ENCODE measurements around the gene SV2B.

The SV2B gene

DNA sequence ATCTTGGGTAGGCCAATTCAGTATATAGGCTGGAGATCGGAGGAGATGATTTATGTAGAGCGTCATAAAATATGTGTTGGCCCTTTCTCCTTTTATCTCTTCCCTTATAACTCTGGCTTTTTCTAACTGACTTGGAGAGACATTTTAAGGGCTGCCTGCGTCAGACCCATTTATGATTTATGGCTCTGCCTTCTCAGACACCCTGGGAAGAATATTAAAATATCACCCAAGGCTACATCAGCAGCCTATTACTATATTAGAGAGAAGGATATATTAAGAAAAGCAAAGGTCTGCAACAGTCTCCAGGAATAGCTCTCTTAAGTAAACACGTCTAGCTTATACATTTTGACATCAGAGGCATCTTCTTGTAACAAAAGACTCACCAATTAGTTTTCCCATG lies 179.4 kb downstream of the SV2B start:
- H3K27ac ChIP-seq: no peak overlapping the region
- TF ChIP-seq ZFX (IDR thresholded peaks at IDR 0.05): no peak
- TF ChIP-seq, protein P1, sequence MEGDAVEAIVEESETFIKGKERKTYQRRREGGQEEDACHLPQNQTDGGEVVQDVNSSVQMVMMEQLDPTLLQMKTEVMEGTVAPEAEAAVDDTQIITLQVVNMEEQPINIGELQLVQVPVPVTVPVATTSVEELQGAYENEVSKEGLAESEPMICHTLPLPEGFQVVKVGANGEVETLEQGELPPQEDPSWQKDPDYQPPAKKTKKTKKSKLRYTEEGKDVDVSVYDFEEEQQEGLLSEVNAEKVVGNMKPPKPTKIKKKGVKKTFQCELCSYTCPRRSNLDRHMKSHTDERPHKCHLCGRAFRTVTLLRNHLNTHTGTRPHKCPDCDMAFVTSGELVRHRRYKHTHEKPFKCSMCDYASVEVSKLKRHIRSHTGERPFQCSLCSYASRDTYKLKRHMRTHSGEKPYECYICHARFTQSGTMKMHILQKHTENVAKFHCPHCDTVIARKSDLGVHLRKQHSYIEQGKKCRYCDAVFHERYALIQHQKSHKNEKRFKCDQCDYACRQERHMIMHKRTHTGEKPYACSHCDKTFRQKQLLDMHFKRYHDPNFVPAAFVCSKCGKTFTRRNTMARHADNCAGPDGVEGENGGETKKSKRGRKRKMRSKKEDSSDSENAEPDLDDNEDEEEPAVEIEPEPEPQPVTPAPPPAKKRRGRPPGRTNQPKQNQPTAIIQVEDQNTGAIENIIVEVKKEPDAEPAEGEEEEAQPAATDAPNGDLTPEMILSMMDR (conservative IDR thresholded peaks at IDR 0.05): no peak

DNA sequence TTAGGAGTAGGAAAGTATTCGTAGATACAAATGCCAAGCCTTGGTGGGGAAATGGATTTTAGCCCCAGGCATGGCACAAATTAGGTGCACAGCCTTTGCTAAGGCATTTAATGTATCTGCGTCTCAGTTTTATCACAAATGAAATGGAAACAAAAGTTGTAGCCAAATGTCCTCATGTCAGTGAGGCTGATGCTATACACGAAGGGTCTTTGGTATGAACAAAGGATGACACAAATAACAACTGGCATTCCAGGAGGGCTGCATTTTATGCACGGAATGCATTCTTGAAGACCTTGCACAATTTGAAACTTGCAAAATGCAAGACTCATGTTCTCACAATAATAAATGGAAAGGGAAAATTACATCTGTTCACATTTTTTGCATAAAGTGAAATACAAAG lies 181.9 kb downstream of the SV2B start:
- no peak for TF ChIP-seq ZFX (IDR thresholded peaks at IDR 0.05)
- TF ChIP-seq, protein P1 (conservative IDR thresholded peaks at IDR 0.05): no peak
- no peak overlapping the region for H3K27ac ChIP-seq

DNA sequence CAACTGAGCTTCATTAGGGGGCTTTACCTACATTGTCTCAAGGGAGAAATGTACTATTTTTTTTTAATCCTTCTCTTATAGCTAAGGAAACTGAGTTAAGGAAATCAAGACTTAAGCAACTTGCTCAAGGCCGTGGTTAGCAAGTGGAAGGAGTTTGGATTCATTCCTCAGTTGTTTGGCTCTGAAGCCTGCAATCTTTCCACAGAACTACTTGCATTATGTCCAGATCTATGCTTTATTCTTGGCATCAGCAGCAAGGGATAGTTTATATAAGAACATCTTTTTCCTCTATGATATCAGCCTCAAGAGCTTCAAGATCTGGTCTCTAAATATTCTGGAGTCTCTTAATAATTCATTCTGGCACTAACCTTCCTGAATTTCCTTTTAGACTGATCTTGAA lies 182.4 kb downstream of the SV2B start:
- TF ChIP-seq, protein P1 (conservative IDR thresholded peaks at IDR 0.05): no peak
- TF ChIP-seq ZFX (IDR thresholded peaks at IDR 0.05): no peak
- H3K27ac ChIP-seq: no peak overlapping the region

DNA sequence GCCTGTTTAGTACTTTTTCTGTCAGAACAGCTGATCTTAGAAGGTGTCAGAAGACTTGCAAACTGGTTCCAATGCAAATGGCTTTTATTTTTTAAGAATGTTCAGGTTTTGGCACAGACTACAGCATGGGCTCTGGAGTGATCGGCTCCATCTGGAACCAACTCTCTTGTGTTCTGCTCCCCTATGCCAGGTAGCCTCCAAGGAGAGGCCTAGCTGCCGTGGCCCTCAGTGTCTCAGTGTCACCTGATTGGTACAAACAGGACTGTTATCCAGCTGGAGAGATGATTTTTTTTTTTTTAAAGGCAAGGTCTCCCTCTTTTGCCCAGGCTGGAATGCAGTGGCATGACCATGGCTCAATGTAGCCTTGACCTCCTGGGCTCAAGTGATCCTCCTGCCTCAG lies 183.1 kb downstream of the SV2B start:
- no peak for TF ChIP-seq ZFX (IDR thresholded peaks at IDR 0.05)
- TF ChIP-seq, protein P1 (conservative IDR thresholded peaks at IDR 0.05): no peak
- no peak overlapping the region for H3K27ac ChIP-seq

DNA sequence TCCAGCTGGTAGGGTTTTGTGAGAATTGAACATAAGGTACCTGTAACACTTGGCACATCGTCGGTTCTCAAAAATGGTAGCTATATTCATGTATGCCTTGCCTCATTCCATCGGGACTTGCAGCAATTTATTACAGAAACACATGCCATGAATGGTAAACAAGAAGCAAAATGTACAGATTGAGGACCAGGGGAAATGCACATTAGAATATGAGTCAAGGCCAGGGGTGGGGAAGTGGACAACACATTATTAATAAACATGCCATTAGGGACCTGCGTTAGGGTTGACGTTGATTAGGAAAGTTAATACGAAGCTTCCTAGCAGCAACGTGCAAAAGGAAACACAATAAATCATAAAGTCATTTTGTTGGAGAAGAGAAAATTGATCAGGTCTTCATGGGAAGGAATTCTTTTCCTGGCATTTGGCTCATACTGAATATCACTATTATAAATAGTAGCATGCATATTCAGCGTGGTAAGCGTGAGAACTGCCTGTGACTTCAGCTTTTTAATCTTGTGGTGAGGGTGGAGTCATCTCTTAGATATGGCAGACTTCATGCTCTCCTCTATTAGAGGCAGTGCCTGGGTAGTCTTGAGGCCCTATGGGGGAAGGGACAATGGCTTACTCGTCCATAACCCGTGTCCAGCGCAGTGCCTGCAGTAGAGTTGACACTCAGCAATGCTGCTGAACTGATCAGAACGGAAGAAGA lies 184.9 kb downstream of the SV2B start:
- H3K27ac ChIP-seq: no peak overlapping the region
- no peak for TF ChIP-seq ZFX (IDR thresholded peaks at IDR 0.05)
- TF ChIP-seq, protein P1 (conservative IDR thresholded peaks at IDR 0.05): no peak

- H3K27ac ChIP-seq: no peak overlapping the region
- TF ChIP-seq, protein P1 (conservative IDR thresholded peaks at IDR 0.05): peak; percentile 22; the same call in 1 of the 2 replicates
- no peak for TF ChIP-seq ZFX (IDR thresholded peaks at IDR 0.05)
Observed at GRCh38 chr15:91289324-91289723, 189.3 kb downstream of the SV2B start.

- H3K27ac ChIP-seq: no peak overlapping the region
Observed at GRCh38 chr15:91290553-91290952, 190.5 kb downstream of the SV2B start.

More at GRCh38 chr15:91290553-91290952, 190.5 kb downstream of the SV2B start:
- no peak for TF ChIP-seq ZFX (IDR thresholded peaks at IDR 0.05)
- TF ChIP-seq, protein P1 (conservative IDR thresholded peaks at IDR 0.05): no peak

All from C4-2B (cell line).